Measurements from ENCODE around the gene TMEM238L.

DNA sequence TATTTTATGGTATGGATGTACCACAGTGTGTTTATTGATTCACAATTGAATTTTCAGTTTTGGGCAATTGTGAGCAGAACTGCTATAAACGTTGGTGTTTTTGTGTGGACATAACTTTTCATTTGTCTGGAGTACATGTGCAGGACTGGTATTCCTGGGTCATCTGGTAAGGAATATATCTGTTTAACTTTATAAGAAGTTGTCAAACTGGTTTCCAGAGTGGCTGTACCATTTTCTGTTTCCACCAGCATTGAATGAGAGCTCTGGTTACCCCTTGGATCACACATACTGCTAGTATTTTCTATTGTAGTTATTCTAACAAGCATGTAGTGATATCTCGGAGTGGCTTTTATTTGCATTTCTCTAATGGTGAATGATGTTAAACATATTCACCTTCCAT is 24.3 kb downstream of the TMEM238L start:
- TF ChIP-seq CTCF (IDR thresholded peaks at IDR 0.05) (no peak), POLR2A (IDR thresholded peaks at IDR 0.05) (no peak)

Measured in lower leg skin (tissue), 3 donors.